PC-3 (cell line): ENCODE measurements around the gene GBE1. TPM values are rescaled to one million over a fixed set of nuclear protein-coding genes. Genes with fewer than 3 reads are reported as not detected.
A peak's percentile ranks its signal among the peaks of the same experiment; 100 is the strongest.

Source experiments
- ATAC-seq: fragments of 200-7000 bp; cut with Tn5 transposase; 2 replicates; pipeline ENCODE4 v1.9.1; 2020; ENCODE audit warnings: mild to moderate bottlenecking, moderate library complexity
- BruUV-seq: library from RNA; stranded (reverse); fragments of 400-500 nt; replicated peaks from 2 replicates; lab custom pipeline; 2021; lab: Mats Ljungman, UMichigan
- CTCF ChIA-PET: fragments of 300-600 bp; sonication (Branson Sonifier 250); formaldehyde crosslinking; loops from one replicate; lab custom pipeline; 2022; ENCODE audit warnings: antibody characterized with exemption; lab: Charles Lee
- POLR2A ChIA-PET: fragments of 300-600 bp; sonication (Branson Sonifier 250); formaldehyde crosslinking; loops from one replicate; lab custom pipeline; 2022; ENCODE audit warnings: antibody characterized with exemption; ENCODE audit not compliant: unreplicated experiment; lab: Charles Lee
- DNase-seq: peaks from one replicate; pipeline ENCODE4 v3.0.0-alpha.2; 2015
- H2AFZ ChIP-seq: fragments of 300-600 bp; sonication (generic); 2 replicates; pipeline ENCODE4 v1.6.0; 2016; ENCODE audit warnings: antibody characterized with exemption, low read length
- H3F3A ChIP-seq: fragments of 300-600 bp; sonication (generic); one replicate; pipeline ENCODE4 v1.6.0; 2017; ENCODE audit warnings: antibody characterized with exemption, low read length, control low read depth, mild to moderate bottlenecking; ENCODE audit not compliant: unreplicated experiment
- H3K27ac ChIP-seq: fragments of 300-600 bp; sonication (generic); 2 replicates; pipeline ENCODE4 v1.5.1; 2016; ENCODE audit warnings: mild to moderate bottlenecking, low read length
- H3K27me3 ChIP-seq: fragments of 300-600 bp; sonication (generic); 2 replicates; pipeline ENCODE4 v1.6.1; 2016; ENCODE audit warnings: low read length, mixed read lengths
- H3K36me3 ChIP-seq: fragments of 300-600 bp; sonication (generic); 2 replicates; pipeline ENCODE4 v1.6.1; 2016; ENCODE audit warnings: low read depth, mixed run types, low read length, mixed read lengths
- H3K4me1 ChIP-seq: fragments of 300-600 bp; sonication (generic); 2 replicates; pipeline ENCODE4 v1.5.1; 2016; ENCODE audit warnings: low read length; ENCODE audit not compliant: insufficient read depth
- H3K4me2 ChIP-seq: fragments of 300-600 bp; sonication (generic); 2 replicates; pipeline ENCODE4 v1.6.0; 2016; ENCODE audit warnings: low read length
- H3K4me3 ChIP-seq: fragments of 300-600 bp; sonication (generic); 2 replicates; pipeline ENCODE4 v1.5.1; 2016; ENCODE audit warnings: mild to moderate bottlenecking, low read length, mixed read lengths
- H3K79me2 ChIP-seq: fragments of 300-600 bp; sonication (generic); 2 replicates; pipeline ENCODE4 v1.6.1; 2017; ENCODE audit warnings: low read length, mixed read lengths
- H3K9ac ChIP-seq: fragments of 300-600 bp; sonication (generic); 2 replicates; pipeline ENCODE4 v1.6.0; 2016; ENCODE audit warnings: mild to moderate bottlenecking, low read length
- H3K9me2 ChIP-seq: fragments of 300-600 bp; sonication (generic); replicated peaks from 2 replicates; pipeline ENCODE4 v1.6.1; 2016; ENCODE audit warnings: mixed run types, low read length, mixed read lengths
- H3K9me3 ChIP-seq: fragments of 300-600 bp; sonication (generic); 2 replicates; pipeline ENCODE4 v1.6.1; 2016; ENCODE audit warnings: low read length, mixed read lengths
- H4K20me1 ChIP-seq: fragments of 300-600 bp; sonication (generic); 2 replicates; pipeline ENCODE4 v1.6.1; 2016; ENCODE audit warnings: low read length, mixed read lengths
- EZH2 ChIP-seq: fragments of 300-600 bp; sonication (generic); IDR thresholded peaks from one replicate; pipeline ENCODE4 v1.6.1; 2017; ENCODE audit warnings: antibody characterized with exemption, mild to moderate bottlenecking, low read length; ENCODE audit not compliant: unreplicated experiment
- EZH2phosphoT487 ChIP-seq: fragments of 300-600 bp; sonication (generic); IDR thresholded peaks from 2 replicates; pipeline ENCODE4 v1.6.1; 2018; ENCODE audit warnings: mild to moderate bottlenecking, antibody characterized with exemption, low read length, borderline replicate concordance
- intact Hi-C: fragments of 100-400 bp; cut with micrococcal nuclease; formaldehyde crosslinking; loops from 2 replicates; pipeline ENCODE4 v1.9.0; 2023
- total RNA-seq: library from RNA; depleted of rRNA; stranded (reverse); fragments of >200 nt; gene quantifications from 2 replicates; pipeline ENCODE4 v1.2.3, GENCODE V29; 2014
- TF ChIP-seq, protein P1 (sequence below): fragments of 300-600 bp; sonication (generic); conservative IDR thresholded peaks from 2 replicates; pipeline ENCODE4 v1.5.1; 2017; ENCODE audit warnings: antibody characterized with exemption, low read depth, mild to moderate bottlenecking, low read length

GBE1 gene
- total RNA-seq, 1 experiment from 2014 or later: 57.7 TPM

DNA sequence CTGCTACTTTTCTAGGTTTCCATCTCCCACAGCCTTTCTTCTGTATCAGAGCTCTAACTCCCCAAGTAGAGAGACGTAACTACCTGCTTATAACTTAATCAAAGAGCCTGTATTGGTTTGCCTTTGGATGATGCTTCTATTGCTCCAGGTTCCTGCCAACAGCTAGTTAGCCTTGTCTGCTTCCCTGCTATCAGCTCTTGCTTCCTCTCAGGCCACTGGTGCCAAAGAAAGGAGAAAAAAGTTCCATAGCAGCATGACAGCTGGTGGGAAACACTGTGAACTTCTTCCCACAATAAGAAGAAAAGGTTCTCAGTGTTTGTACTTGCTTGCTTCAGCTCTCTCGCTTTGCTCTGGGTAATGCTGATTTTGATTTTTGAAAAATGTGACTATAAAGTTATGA lies 206.6 kb downstream of the GBE1 start:
- no peaks in the 10 kb centered on the region for H3F3A ChIP-seq
- ATAC-seq (peak; percentile 11), DNase-seq (no peak)
- intact Hi-C loops: loop anchor here (5.0 kb wide), 1 partner anchor 62 kb away; no protein-coding TSS in a partner anchor
- H3K9me3 ChIP-seq: no peaks in the 10 kb centered on the region
- H3K79me2 ChIP-seq: no peaks in the 10 kb centered on the region
- no peak overlapping the region for H3K9ac ChIP-seq
- peaks cover 23% of the 10 kb centered on the region for H3K4me1 ChIP-seq
- no peak overlapping the region for H2AFZ ChIP-seq
- H3K4me2 ChIP-seq: 0 out of 2 replicates have a peak overlapping the region, but pooled peaks have one; percentile 2
- peak overlapping the region; percentile 11; the same call in 1 of the 2 replicates for H3K27ac ChIP-seq
- H3K27me3 ChIP-seq: no peaks in the 10 kb centered on the region
- no peak for TF ChIP-seq EZH2phosphoT487
- TF ChIP-seq, protein P1, sequence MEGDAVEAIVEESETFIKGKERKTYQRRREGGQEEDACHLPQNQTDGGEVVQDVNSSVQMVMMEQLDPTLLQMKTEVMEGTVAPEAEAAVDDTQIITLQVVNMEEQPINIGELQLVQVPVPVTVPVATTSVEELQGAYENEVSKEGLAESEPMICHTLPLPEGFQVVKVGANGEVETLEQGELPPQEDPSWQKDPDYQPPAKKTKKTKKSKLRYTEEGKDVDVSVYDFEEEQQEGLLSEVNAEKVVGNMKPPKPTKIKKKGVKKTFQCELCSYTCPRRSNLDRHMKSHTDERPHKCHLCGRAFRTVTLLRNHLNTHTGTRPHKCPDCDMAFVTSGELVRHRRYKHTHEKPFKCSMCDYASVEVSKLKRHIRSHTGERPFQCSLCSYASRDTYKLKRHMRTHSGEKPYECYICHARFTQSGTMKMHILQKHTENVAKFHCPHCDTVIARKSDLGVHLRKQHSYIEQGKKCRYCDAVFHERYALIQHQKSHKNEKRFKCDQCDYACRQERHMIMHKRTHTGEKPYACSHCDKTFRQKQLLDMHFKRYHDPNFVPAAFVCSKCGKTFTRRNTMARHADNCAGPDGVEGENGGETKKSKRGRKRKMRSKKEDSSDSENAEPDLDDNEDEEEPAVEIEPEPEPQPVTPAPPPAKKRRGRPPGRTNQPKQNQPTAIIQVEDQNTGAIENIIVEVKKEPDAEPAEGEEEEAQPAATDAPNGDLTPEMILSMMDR: no peak
- TF ChIP-seq EZH2: no peak
- ChIA-PET CTCF (no interaction called here), POLR2A (interaction anchor here (0.5 kb wide), 1 partner anchor 197 kb away, joined by 5 read pairs; no protein-coding TSS in a partner anchor)
- BruUV-seq: no TSS peak
- no peaks in the 10 kb centered on the region for H4K20me1 ChIP-seq
- H3K36me3 ChIP-seq: peaks cover 2% of the 10 kb centered on the region; the same call in 1 of the 2 replicates
- H3K9me2 ChIP-seq: no peaks in the 10 kb centered on the region
- H3K4me3 ChIP-seq: no peak overlapping the region

DNA sequence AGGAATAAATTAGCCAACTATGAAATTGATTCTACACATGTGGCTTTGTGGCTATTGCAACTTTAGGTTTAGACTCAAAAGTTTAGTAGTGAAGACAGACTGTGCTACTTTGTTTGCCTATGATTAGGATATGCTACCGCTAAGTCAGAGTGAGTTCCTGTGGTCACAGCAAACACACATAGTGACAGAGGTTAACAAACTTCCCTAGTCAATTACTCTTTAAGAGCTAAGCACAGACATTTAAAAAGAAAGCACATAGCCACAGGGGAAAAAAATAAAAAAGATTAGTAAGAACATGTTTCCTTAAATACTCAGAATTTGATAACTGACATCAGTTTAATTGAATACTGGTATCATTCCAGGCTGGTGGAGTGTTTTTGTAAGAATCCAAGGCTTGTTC lies 207.1 kb downstream of the GBE1 start:
- H3F3A ChIP-seq: no peaks in the 10 kb centered on the region
- ChIA-PET POLR2A (interaction anchor here (0.5 kb wide), 1 partner anchor 198 kb away, joined by 5 read pairs; no protein-coding TSS in a partner anchor), CTCF (no interaction called here)
- H3K36me3 ChIP-seq: peaks cover 3% of the 10 kb centered on the region; the same call in 1 of the 2 replicates
- DNase-seq (peak; percentile 58), ATAC-seq (peak; percentile 87)
- H3K9ac ChIP-seq: no peak overlapping the region
- peak overlapping the region; percentile 11; the same call in 1 of the 2 replicates for H3K27ac ChIP-seq
- TF ChIP-seq EZH2 (no peak), EZH2phosphoT487 (no peak)
- TF ChIP-seq, protein P1: no peak
- BruUV-seq: no TSS peak
- no peaks in the 10 kb centered on the region for H3K27me3 ChIP-seq
- no peaks in the 10 kb centered on the region for H3K9me2 ChIP-seq
- peaks cover 23% of the 10 kb centered on the region for H3K4me1 ChIP-seq
- H4K20me1 ChIP-seq: no peaks in the 10 kb centered on the region
- H3K4me2 ChIP-seq: 0 out of 2 replicates have a peak overlapping the region, but pooled peaks have one; percentile 2
- intact Hi-C loops: no loop called here
- no peak overlapping the region for H2AFZ ChIP-seq
- no peak overlapping the region for H3K4me3 ChIP-seq
- no peaks in the 10 kb centered on the region for H3K79me2 ChIP-seq
- H3K9me3 ChIP-seq: no peaks in the 10 kb centered on the region

DNA sequence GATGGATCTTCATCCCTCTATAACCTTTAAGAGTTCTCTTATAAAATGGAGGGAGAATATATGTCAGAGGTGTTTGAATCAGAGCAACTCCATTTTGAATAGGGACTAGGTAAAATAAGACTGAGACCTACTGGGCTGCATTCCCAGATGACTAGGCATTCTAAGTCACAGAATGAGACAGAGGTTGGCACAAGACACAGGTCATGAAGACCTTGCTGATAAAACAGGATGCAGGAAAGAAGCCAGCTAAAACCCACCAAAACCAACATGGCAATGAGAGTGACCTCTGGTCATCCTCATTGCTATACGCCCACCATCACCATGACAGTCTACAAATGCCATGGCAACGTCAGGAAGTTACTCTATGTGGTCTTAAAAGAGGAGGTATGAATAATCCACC lies 211.0 kb downstream of the GBE1 start:
- ChIA-PET CTCF (no interaction called here), POLR2A (no interaction called here)
- Histone ChIP-seq H3K9ac (no peak overlapping the region), H2AFZ (no peak overlapping the region), H3K4me2 (no peak overlapping the region), H3K9me2 (no peaks in the 10 kb centered on the region), H3K79me2 (no peaks in the 10 kb centered on the region), H3K9me3 (no peaks in the 10 kb centered on the region), H3K27me3 (no peaks in the 10 kb centered on the region), H4K20me1 (no peaks in the 10 kb centered on the region), H3K4me1 (peaks cover 23% of the 10 kb centered on the region), H3K4me3 (no peak overlapping the region), H3K36me3 (peaks cover 6% of the 10 kb centered on the region; the same call in 1 of the 2 replicates), H3F3A (no peaks in the 10 kb centered on the region), H3K27ac (peak overlapping the region; percentile 66)
- DNase-seq: peak; percentile 71
- ATAC-seq: peak; percentile 49
- no peak for TF ChIP-seq EZH2
- TF ChIP-seq, protein P1: no peak
- no peak for TF ChIP-seq EZH2phosphoT487
- BruUV-seq: no TSS peak
- intact Hi-C loops: no loop called here
